ENCODE measurements around the gene CDPF1.

Gene CDPF1

DNA sequence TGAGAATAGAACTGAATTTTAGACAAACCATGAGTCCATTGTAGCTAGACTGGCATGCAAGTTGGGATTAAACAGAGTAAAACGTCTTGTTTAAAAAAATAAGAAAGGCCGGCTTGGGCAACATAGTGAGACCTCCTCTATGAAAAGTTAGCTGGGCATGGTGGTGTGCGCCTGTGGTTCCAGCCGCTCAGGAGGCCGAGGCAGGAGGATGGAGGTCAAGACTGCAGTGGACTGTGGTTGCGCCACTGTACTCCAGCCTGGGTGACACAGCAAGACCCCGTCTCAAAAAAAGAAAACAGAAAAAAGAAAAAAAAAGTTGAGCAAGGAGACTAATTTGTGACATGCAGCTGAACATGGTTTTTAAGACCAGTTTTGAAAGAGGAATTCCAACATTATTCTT, 23.5 kb downstream of the CDPF1 start:
- Histone ChIP-seq H3K9ac (ENCODE audit: low read length) (no peak overlapping the region), H3K4me1 (ENCODE audit: control insufficient read depth, insufficient read depth, low read length) (no peaks in the 10 kb centered on the region), H3K36me3 (ENCODE audit: control insufficient read depth, insufficient read depth, low read length) (peaks cover 4% of the 10 kb centered on the region), H3K4me3 (ENCODE audit: low read length) (no peak overlapping the region), H3K27me3 (ENCODE audit: control insufficient read depth, insufficient read depth, low read length) (no peaks in the 10 kb centered on the region), H3K9me3 (ENCODE audit: control insufficient read depth, low read length) (no peaks in the 10 kb centered on the region)

DNA sequence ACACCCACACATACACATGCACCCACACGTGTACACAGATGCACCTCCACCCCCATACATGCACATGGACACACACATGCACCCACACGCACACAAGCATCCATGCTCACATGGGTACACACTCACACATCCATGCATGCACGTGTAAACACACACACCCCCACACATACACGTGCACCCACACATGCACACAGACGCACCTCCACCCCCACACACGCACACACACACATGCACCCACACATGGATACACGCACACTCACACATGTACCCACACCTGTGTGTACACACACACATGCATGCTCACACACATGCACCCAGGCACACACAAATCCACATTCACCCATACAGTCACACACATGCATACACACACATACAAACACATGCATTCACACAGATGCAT, 24.5 kb downstream of the CDPF1 start:
- H3K9me3 ChIP-seq (ENCODE audit: control insufficient read depth, low read length), result no peaks in the 10 kb centered on the region
- no peaks in the 10 kb centered on the region for H3K27me3 ChIP-seq (ENCODE audit: control insufficient read depth, insufficient read depth, low read length)
- H3K4me1 ChIP-seq (ENCODE audit: control insufficient read depth, insufficient read depth, low read length), result no peaks in the 10 kb centered on the region
- H3K4me3 ChIP-seq (ENCODE audit: low read length), result no peak overlapping the region
- peaks cover 4% of the 10 kb centered on the region for H3K36me3 ChIP-seq (ENCODE audit: control insufficient read depth, insufficient read depth, low read length)
- H3K9ac ChIP-seq (ENCODE audit: low read length), result no peak overlapping the region

DNA sequence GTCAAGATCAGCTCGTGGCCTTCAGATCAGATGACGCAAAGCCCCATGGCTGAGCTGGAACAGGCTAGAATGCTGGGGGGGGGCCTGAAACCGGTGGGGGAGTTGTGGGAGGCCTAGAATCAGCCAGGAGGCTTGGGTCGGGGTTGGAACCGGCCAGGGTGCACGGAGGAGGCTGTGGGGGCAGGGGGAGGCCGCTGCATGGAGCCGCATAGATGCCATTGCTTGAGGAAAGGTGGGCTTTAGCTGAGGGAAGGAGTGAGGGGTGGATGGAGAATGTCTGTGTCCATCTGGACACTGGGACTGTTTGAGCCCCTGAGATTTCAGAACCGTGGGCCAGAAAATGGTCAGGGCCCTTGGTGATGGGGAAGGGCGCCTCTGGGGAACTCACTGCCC, 25.2 kb downstream of the CDPF1 start:
- Histone ChIP-seq H3K9me3 (ENCODE audit: control insufficient read depth, low read length) (no peaks in the 10 kb centered on the region), H3K9ac (ENCODE audit: low read length) (no peak overlapping the region), H3K4me1 (ENCODE audit: control insufficient read depth, insufficient read depth, low read length) (no peaks in the 10 kb centered on the region), H3K27me3 (ENCODE audit: control insufficient read depth, insufficient read depth, low read length) (no peaks in the 10 kb centered on the region), H3K36me3 (ENCODE audit: control insufficient read depth, insufficient read depth, low read length) (peaks cover 4% of the 10 kb centered on the region), H3K4me3 (ENCODE audit: low read length) (no peak overlapping the region)

DNA sequence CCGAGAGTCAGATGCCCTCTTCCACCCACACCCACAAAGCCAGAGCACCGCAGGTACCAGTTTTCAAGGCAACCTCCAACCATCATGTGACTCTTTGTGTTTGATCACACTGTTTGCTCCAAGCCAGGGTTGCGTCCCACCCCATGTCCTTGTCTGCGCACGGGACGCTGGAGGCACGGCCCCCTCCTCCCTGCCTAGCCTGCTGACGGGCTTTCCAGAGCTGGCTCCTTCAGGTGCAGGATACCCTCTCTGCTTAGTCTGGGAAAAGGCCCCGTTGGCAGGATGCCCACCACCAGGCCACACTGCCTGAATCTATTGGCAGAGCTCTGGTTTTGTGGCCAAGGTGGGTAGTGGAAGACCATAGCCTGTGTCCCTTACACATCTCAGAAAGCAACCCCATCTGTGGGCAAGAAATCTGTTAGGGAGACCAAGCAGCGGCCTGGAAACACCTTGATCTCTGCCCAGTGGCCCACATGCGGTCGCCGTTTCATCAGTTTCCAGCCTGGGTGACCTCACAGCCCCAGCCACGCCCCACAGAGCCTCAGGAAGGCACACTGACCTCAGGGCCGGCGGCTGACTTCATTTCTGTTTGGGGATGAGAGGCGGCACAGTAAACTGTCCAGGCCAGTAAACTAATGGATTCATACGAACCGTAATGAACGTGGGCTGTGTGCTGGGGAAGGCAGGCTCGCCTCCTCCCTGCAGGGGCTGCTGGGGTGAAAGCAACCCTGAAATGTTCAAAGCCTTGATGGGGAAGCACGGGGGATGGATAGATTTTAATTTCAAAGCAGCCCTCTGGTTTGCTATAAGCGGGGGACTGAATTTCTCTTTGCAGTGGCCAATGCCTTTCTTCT, 25.8 kb downstream of the CDPF1 start:
- Histone ChIP-seq H3K27me3 (ENCODE audit: control insufficient read depth, insufficient read depth, low read length) (no peaks in the 10 kb centered on the region), H3K36me3 (ENCODE audit: control insufficient read depth, insufficient read depth, low read length) (peaks cover 11% of the 10 kb centered on the region), H3K9me3 (ENCODE audit: control insufficient read depth, low read length) (no peaks in the 10 kb centered on the region), H3K4me1 (ENCODE audit: control insufficient read depth, insufficient read depth, low read length) (no peaks in the 10 kb centered on the region), H3K9ac (ENCODE audit: low read length) (no peak overlapping the region), H3K4me3 (ENCODE audit: low read length) (no peak overlapping the region)

DNA sequence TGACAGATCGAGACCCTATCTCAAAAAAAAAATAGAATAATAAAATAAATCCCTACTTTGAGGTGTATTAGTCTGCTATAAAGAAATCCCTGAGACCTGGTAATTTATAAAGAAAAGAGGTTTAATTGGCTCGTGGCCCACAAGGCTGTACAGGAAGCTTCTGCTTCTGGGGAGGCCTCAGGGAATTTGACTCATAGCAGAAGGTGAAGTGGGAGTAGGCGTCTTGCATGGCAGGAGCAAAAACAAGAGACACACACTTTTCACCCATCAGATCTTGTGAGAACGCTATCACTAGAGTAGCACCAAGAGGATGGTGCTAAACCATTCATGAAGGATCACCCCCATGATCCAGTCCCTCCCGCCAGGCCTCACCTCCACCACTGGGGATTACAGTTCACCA, 29.2 kb downstream of the CDPF1 start:
- Histone ChIP-seq H3K36me3 (ENCODE audit: control insufficient read depth, insufficient read depth, low read length) (peaks cover 15% of the 10 kb centered on the region), H3K4me3 (ENCODE audit: low read length) (no peak overlapping the region), H3K9me3 (ENCODE audit: control insufficient read depth, low read length) (no peaks in the 10 kb centered on the region), H3K4me1 (ENCODE audit: control insufficient read depth, insufficient read depth, low read length) (no peaks in the 10 kb centered on the region), H3K9ac (ENCODE audit: low read length) (no peak overlapping the region), H3K27me3 (ENCODE audit: control insufficient read depth, insufficient read depth, low read length) (no peaks in the 10 kb centered on the region)

DNA sequence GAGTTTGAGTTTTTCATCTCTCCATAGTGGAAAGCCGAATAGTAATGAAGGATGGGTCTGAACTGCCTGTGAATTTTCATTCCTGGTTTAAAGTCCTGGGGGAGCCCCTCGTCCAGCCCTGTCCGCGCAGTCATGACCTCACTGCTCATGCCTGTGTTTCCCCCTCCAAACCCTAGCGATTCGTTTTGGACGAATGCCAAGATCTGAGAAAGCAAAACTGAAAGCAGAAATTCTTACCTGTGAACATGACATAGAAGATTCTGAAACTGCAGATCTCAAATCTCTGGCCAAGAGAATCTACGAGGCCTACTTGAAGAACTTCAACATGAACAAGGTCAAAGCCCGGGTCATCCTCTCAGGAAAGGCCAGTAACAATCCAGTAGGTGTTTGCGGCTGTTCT, 30.5 kb downstream of the CDPF1 start:
- no peak overlapping the region for H3K9ac ChIP-seq (ENCODE audit: low read length)
- peaks cover 11% of the 10 kb centered on the region for H3K36me3 ChIP-seq (ENCODE audit: control insufficient read depth, insufficient read depth, low read length)
- no peaks in the 10 kb centered on the region for H3K4me1 ChIP-seq (ENCODE audit: control insufficient read depth, insufficient read depth, low read length)
- H3K4me3 ChIP-seq (ENCODE audit: low read length), result no peak overlapping the region
- H3K27me3 ChIP-seq (ENCODE audit: control insufficient read depth, insufficient read depth, low read length), result no peaks in the 10 kb centered on the region
- no peaks in the 10 kb centered on the region for H3K9me3 ChIP-seq (ENCODE audit: control insufficient read depth, low read length)

DNA sequence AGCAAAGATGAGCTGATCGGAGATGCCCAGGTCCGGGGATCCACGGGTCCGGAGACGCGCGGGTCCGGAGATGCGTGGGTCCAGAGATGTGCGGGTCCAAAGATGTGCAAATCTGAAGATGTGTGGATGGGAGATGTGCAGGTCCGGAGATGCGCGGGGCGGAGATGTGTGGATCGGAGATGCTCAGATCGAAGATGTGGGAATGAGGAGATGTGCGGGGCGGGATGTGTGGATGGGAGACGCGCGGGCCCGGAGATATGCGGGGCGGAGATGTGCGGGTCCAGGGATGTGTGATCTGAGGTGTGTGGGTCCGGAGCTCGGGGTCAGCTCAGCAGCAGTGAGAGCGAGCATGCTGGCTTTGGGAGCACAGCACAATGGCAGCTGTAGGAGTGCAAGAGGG, 35.5 kb downstream of the CDPF1 start:
- no peak overlapping the region for H3K9ac ChIP-seq (ENCODE audit: low read length)
- H3K36me3 ChIP-seq (ENCODE audit: control insufficient read depth, insufficient read depth, low read length), result peaks cover 8% of the 10 kb centered on the region
- no peaks in the 10 kb centered on the region for H3K4me1 ChIP-seq (ENCODE audit: control insufficient read depth, insufficient read depth, low read length)
- no peak overlapping the region for H3K4me3 ChIP-seq (ENCODE audit: low read length)
- no peaks in the 10 kb centered on the region for H3K27me3 ChIP-seq (ENCODE audit: control insufficient read depth, insufficient read depth, low read length)
- H3K9me3 ChIP-seq (ENCODE audit: control insufficient read depth, low read length), result no peaks in the 10 kb centered on the region

DNA sequence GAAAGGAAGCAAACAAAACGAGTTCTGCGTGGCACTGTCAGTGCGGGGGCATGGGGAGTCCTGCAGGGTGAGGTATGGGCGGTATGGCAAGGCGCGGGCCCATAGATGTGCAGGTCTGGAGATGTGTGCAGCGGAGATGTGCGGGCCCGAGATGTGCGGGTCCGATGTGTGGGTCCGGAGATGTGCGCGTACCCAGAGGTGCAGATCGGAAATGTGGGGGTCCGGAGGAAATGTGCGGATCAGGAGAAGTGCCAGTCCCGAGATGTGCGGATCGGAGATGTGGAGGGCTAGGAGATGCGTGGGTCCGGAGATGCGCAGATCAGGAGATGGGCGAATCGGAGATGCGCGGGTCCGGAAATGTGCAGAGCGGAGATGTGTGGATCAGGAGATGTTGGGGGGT, 35.9 kb downstream of the CDPF1 start:
- Histone ChIP-seq H3K4me1 (ENCODE audit: control insufficient read depth, insufficient read depth, low read length) (no peaks in the 10 kb centered on the region), H3K4me3 (ENCODE audit: low read length) (no peak overlapping the region), H3K9ac (ENCODE audit: low read length) (no peak overlapping the region), H3K36me3 (ENCODE audit: control insufficient read depth, insufficient read depth, low read length) (peaks cover 3% of the 10 kb centered on the region), H3K27me3 (ENCODE audit: control insufficient read depth, insufficient read depth, low read length) (no peaks in the 10 kb centered on the region), H3K9me3 (ENCODE audit: control insufficient read depth, low read length) (no peaks in the 10 kb centered on the region)

DNA sequence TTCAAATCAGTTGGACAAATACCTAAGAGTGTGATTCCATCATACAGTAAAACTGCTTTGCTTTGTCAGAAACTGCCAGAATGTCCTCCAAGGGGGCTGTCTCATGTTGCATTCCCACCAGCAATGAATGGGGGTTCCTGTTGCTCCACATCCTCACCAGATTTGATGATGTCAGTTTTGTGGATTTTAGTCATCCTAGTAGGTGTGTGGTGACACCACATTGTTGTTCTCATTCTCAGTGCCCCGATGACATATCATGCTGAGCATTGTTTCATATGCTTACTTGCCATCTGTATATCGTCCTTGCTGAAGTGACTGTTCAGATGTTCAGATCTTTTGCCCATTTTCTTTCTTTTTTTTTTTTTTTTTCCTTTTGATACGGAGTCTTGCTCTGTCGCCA, 37.0 kb downstream of the CDPF1 start:
- H3K36me3 ChIP-seq (ENCODE audit: control insufficient read depth, insufficient read depth, low read length), result no peaks in the 10 kb centered on the region
- no peak overlapping the region for H3K4me3 ChIP-seq (ENCODE audit: low read length)
- no peak overlapping the region for H3K9ac ChIP-seq (ENCODE audit: low read length)
- H3K9me3 ChIP-seq (ENCODE audit: control insufficient read depth, low read length), result no peaks in the 10 kb centered on the region
- no peaks in the 10 kb centered on the region for H3K27me3 ChIP-seq (ENCODE audit: control insufficient read depth, insufficient read depth, low read length)
- no peaks in the 10 kb centered on the region for H3K4me1 ChIP-seq (ENCODE audit: control insufficient read depth, insufficient read depth, low read length)

DNA sequence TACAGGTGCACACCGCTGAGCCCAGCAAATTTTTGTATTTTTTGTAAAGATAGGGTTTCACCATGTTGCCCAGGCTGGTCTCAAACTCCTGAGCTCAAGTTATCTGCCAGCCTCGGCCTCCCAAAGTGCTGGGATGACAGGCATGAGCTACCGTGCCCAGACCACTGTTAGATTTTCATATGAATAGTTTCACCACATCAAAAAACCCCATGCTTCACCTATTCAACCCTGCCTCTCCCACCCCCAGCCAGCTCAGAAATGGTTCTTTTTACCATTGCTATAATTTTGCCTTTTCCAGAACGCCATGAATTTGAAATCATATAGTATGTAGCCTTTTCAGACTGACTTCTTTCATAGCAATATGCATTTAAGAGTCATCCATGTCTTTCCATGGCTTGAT, 37.9 kb downstream of the CDPF1 start:
- no peaks in the 10 kb centered on the region for H3K9me3 ChIP-seq (ENCODE audit: control insufficient read depth, low read length)
- H3K4me1 ChIP-seq (ENCODE audit: control insufficient read depth, insufficient read depth, low read length), result no peaks in the 10 kb centered on the region
- H3K9ac ChIP-seq (ENCODE audit: low read length), result no peak overlapping the region
- no peaks in the 10 kb centered on the region for H3K36me3 ChIP-seq (ENCODE audit: control insufficient read depth, insufficient read depth, low read length)
- H3K27me3 ChIP-seq (ENCODE audit: control insufficient read depth, insufficient read depth, low read length), result no peaks in the 10 kb centered on the region
- H3K4me3 ChIP-seq (ENCODE audit: low read length), result no peak overlapping the region

DNA sequence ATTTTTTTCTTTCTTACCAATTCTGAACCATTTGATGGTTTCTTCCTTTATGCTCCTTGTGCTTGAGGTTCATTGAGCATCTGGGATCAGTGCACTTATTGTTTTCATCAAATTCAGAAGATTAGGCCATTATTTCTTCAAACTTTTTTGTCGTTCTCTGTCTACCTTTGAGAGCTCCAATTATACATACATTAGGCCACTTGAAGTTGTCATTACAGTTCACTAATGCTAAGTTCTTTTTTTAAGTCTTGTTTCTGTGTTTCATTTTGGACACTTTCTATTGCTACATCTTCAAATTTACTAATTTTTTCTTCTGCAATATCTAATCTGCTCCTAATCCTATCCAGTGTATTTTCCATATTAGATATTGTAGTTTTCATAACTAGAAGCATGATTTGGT, 40.8 kb downstream of the CDPF1 start:
- Histone ChIP-seq H3K9me3 (ENCODE audit: control insufficient read depth, low read length) (no peaks in the 10 kb centered on the region), H3K4me3 (ENCODE audit: low read length) (no peak overlapping the region), H3K9ac (ENCODE audit: low read length) (no peak overlapping the region), H3K27me3 (ENCODE audit: control insufficient read depth, insufficient read depth, low read length) (no peaks in the 10 kb centered on the region), H3K36me3 (ENCODE audit: control insufficient read depth, insufficient read depth, low read length) (no peaks in the 10 kb centered on the region), H3K4me1 (ENCODE audit: control insufficient read depth, insufficient read depth, low read length) (no peaks in the 10 kb centered on the region)

DNA sequence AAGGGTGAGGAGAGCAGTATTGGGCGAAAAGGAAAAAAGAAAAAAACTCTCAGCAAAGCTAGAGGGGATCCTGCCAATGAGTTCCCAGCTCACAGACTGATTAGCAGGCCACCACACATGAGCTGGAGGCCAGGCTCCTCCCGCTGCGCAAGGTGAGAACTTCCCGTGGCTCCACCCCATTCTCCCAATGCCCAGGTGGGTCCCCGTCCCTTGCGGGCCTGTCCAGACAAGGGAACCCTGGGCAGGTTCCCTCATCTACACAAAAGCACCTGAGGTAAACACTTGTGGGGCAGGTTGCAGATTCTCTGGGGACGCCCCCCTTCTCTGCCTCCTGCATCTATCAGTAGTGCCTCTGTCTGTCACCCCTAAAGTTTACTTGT, 46.5 kb downstream of the CDPF1 start:
- Histone ChIP-seq H3K9me3 (ENCODE audit: control insufficient read depth, low read length) (no peaks in the 10 kb centered on the region), H3K27me3 (ENCODE audit: control insufficient read depth, insufficient read depth, low read length) (no peaks in the 10 kb centered on the region), H3K4me3 (ENCODE audit: low read length) (no peak overlapping the region), H3K9ac (ENCODE audit: low read length) (no peak overlapping the region), H3K4me1 (ENCODE audit: control insufficient read depth, insufficient read depth, low read length) (peaks cover 19% of the 10 kb centered on the region), H3K36me3 (ENCODE audit: control insufficient read depth, insufficient read depth, low read length) (no peaks in the 10 kb centered on the region)
